GM12872 (cell line): ENCODE measurements around the gene ZDHHC6.

Experiments used
- CTCF ChIP-seq: IDR thresholded peaks from 3 replicates; pipeline ENCODE4 v1.5.1; 2011; ENCODE audit warnings: low read depth, mild to moderate bottlenecking, low read length, moderate library complexity; ENCODE audit not compliant: insufficient read depth

Gene ZDHHC6

DNA sequence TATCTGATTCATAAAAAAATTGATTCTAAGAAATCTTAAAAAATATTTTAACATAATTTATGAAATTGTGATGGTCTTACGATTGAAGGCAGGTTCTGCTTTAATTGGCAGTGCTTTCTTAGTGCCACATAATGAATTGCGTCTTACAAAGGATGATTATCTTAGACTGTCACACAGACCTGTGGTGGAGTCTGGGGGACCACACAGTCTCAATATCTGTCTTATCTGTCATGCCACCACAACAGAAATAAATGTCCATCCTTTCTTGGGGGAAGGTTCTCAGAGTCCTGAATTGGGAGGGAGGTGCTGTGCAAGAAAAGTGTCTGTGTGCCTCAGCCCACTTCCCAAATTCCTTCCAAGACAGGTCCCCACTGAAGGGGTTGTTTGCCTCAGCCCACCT lies 34.0 kb downstream of the ZDHHC6 start:
- no peak for TF ChIP-seq CTCF

GRCh38 chr10:112409755-112410154 lies 37.0 kb downstream of the ZDHHC6 start:
- TF ChIP-seq CTCF = no peak

DNA sequence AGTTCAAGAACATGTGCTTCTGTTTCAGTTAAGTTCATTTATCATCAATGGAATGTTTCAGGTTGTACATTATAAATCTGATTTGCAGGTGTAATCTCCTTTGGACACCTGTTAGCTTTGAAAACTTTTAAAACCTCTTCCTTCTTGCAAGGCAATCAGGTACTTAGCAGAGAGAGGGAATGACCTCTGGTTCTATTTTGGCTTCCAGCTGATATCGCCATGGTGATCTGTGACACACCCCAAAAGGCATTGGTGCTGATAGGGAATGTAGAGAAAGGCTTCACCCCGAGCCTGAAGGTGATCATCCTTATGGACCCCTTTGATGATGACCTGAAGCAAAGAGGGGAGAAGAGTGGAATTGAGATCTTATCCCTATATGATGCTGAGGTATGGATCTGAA lies 37.4 kb downstream of the ZDHHC6 start:
- TF ChIP-seq CTCF = no peak

DNA sequence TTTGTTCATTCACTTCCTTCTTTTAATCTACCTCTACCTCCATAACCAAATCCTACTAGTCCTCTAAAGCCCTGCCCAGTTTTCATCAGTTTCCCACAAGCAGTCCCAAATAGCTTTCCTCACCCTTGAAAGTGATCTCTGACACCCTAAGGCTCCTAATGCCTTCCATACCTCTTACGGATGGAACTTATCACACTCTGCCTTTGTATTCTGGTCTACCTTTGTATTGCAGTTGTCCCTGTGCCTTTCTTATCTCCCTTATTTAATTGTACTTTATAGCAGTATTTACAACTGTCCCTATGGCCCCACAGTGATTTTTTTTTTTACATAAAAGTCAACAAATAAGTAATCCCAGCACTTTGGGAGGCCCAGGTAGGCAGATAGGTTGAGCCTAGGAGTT lies 39.0 kb downstream of the ZDHHC6 start:
- no peak for TF ChIP-seq CTCF

DNA sequence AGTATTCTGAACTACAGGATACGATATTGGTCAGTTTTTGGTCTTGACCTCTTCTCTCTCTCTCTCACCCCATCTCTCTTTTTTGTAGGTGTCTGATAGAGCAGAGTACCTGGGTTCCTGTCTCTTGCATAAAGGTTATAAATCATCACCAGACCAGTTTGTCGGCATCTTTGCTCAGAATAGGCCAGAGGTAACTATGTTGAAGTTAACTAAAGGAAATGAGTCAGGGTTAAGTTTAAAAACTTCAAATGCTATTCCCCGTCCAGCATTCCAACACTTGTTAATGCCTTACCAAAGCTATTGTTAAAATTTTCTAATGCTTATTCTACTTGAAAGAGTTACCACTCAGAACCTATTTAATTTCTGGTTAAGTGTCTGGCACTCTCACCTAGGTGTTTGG lies 42.1 kb downstream of the ZDHHC6 start:
- TF ChIP-seq CTCF = no peak

GRCh38 chr10:112402917-112403316 lies 43.8 kb downstream of the ZDHHC6 start:
- no peak for TF ChIP-seq CTCF

DNA sequence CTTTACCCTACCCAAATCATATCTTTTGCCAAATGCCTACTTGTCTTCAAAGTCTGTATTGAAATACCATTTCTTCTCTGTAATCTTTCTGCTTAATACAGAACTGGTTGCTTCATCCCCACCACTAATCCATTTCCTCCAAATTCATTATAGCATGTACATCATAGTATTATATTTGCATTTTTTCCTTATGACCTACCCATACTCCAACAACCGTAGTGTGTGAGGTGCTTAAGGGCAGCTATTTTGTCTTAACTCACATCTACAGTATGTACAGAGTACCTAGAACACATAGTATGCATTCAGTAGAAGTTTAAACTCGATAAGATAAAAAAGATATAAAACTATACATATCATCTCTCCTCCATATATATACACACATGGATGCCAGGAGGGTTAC lies 49.1 kb downstream of the ZDHHC6 start:
- no peak for TF ChIP-seq CTCF

DNA sequence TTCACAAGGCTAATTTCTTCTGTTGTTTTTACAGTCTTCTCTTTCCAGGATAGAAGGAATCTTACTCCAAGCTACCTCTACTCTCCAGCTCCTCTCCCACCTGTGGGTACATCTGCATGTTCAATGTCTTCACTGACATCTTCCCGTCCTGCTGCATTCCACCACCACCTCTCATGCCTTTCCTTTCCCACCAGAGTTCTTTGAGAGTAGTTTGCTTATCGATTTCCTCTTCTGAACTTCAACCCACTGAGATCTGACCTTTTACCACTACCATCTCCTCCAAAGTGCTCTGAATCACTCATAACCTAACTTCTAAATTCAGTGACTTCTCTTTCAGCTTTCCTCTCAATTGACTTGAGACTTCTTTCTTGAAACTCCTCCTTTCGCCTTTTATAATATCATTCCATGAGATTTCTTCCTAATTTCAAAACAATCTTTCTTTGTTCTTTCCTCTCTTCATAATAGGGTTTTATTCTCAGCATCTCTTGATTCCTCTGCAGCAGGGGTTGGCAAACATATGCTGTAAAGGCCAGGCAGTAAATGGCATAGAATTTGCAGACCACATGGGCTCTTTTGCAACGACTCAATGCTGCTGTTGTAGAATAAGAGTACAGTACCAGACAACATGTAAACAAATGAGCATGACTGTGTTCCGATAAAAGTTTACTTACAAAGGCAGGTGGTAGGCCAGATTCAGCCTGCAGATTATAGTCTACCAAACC lies 50.7 kb downstream of the ZDHHC6 start:
- no peak for TF ChIP-seq CTCF
